ENCODE data around the gene KIF16B.
"Not testable (repeated sequence)": the region's sequence is repeated elsewhere in the genome, so short reads cannot be mapped to it uniquely, and the experiment has no call there.

Gene KIF16B

DNA sequence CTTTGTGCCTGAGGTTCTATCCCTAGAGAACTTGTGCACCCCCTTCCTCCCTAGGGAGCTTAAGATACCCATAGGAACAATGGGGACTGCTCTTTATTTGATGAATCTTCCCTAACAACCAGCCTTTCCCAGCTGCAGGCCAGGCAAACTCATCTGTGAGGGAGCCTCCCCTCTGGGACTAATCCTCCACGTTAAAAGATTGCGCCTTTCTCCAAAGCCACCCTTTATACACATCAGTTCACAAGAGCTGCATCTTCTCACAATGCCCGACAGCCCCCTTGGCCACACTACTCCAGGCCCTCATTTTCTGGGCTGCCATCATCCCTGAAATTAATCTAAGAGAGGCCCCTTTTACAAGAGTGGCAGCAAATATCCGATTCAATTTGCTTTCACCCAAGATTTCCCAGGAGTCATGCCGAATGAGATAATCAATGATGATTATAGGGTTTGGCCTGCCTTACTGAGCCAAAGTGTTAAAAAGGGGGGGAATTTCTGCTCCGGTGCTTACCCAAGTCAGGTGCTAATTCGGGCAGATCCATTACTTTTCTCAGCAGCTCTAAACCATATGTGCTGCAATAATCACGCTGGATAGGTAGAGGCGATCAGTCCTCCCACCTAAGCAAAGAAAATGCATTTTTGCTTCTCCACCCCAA lies 336.5 kb downstream of the KIF16B start:
- DNase-seq = no peak

DNA sequence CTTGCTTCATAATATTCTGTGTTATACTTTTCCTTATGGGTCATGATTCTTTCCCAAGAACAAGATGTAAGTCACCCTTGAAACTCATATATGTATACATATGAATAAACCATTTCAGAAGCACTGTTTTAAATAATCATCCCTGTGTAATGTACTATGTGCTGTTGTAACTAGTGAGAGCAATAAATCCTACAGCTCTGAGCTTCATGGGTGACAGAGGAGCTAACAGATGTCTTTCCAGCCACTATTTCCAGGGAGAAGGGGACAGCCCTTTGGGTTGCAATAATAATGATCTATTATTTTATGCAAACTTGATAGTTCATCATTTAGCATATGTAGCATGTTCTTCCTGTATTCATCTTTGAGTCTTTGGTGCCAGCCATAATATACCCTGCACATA lies 342.8 kb downstream of the KIF16B start:
- DNase-seq = no peak

DNA sequence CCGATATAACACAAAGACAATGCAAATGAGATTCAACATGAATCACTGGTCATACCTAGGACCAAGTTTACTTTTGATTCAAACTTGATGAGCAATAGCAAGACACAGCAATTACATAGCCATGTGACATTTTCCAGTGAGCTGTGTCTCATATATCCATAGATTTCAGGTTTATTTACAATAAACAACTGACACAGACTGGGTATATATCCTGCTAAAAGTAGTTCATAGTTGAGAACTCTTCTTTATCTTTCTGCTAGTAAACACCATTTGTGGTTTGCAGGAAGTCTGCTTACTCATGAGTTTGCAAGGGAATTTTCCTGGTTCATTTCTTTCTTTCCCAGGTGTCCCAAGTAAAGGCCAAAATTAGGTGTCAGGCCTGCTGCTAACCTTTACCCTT lies 343.4 kb downstream of the KIF16B start:
- DNase-seq = no peak

GRCh38 chr20:16228722-16229121 lies 344.5 kb downstream of the KIF16B start:
- no peak for DNase-seq

DNA sequence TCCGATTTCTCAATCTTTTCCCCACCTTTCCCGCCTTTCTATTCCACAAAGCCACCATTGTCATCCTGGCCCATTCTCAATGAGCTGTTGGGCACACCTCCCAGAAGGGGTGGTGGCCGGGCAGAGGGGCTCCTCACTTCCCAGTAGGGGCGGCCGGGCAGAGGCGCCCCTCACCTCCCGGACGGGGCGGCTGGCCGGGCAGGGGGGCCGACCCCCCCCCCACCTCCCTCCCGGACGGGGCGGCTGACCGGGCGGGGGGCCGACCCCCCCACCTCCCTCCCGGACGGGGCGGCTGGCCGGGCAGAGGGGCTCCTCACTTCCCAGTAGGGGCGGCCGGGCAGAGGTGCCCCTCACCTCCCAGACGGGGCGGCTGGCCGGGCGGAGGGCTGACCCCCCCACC lies 346.3 kb downstream of the KIF16B start:
- DNase-seq = not testable (repeated sequence)

DNA sequence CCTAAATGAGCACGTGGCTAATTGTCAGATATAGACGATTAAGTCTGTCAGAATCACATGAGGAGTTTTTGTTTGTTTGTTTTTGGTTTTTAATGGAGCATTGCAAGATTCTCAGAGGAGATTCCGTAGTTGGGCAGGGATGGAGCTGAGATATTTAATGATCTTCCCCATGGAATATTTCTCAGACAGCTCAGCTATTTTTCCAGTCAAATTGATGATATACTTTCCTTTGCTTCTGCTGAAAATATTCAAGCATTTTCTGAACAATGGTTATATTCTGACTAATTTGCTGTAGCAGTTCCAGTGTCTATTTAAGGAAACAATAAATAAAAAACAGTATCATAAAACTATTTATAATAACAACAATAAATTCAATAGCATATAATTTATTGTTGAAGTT lies 348.4 kb downstream of the KIF16B start:
- DNase-seq = no peak

DNA sequence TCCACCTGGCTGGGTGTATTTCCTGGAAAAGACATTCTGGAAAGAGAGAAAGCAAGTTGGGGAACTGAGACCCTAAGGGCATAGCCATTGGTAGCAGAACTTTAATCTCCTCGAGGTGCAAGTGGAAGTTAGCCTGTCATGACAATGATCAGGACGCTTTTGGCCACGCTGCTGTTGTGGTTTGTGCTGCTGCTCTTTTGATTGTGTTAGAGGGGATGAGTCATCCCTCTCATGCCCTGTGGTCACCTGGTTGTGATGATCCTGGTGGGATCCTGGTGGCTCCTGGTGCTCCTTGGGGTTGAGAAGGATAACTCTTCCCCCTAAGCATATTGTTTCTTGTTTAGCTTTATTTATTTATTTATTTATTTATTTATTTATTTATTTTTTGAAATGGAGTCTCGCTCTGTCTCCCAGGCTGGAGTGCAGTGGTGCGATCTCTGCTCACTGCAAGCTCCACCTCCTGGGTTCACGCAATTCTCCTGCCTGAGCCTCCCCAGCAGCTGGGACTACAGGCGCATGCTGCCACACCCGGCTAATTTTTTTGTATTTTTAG lies 350.3 kb downstream of the KIF16B start:
- no peak for DNase-seq
